Measurements from ENCODE around the gene OVOL1. TPM values are rescaled to one million over a fixed set of nuclear protein-coding genes. Genes with fewer than 3 reads are reported as not detected.

Gene OVOL1
- total and polyA plus RNA-seq, 4 donors, result 0.05 TPM; not detected in 3

GRCh38 chr11:65779669-65779918 lies 7.3 kb upstream of the OVOL1 start:
- Histone ChIP-seq H3K27ac (ENCODE audit: low read depth in 1 of 2, low read length in 2 of 2) (no peak overlapping the region), H3K27me3 (ENCODE audit: control insufficient read depth in 4 of 4, insufficient read depth in 4 of 4, low read length in 3 of 4) (no peaks in the 10 kb centered on the region), H3K4me1 (ENCODE audit: control insufficient read depth in 4 of 4, insufficient read depth in 4 of 4, low read length in 3 of 4) (peaks cover 4 to 19% (median 18%) of the 10 kb centered on the region in 4 donors), H3K4me3 (ENCODE audit: low read depth in 1 of 3, low read length in 3 of 3) (peak overlapping the region in 2 of 3 donors; percentile 27 to 92), H3K9ac (ENCODE audit: low read depth in 1 of 2, low read length in 2 of 2) (peak overlapping the region in 1 of 2 donors; percentile 86), H3K36me3 (ENCODE audit: control insufficient read depth in 4 of 4, insufficient read depth in 3 of 4, low read depth in 1 of 4, low read length in 3 of 4) (peaks cover 0 to 6% (median 0%) of the 10 kb centered on the region in 4 donors), H3K9me3 (ENCODE audit: control insufficient read depth in 4 of 4, low read length in 3 of 4) (no peaks in the 10 kb centered on the region)
- 80% methylated on average over 12 of the region's 12 CpGs for WGBS
- no peak for DNase-seq (ENCODE audit: low spot score)
- no peak for TF ChIP-seq NR2F2 (IDR thresholded peaks at IDR 0.05)
- no peak for TF ChIP-seq JUND (IDR thresholded peaks at IDR 0.05)
- no peak for TF ChIP-seq FOXA1 (IDR thresholded peaks at IDR 0.05)
- TF ChIP-seq TAF1 (conservative IDR thresholded peaks at IDR 0.05), result no peak
- TF ChIP-seq ATF3 (IDR thresholded peaks at IDR 0.05), result no peak
- no peak for TF ChIP-seq FOXA2 (IDR thresholded peaks at IDR 0.05)
- no peak for TF ChIP-seq HNF4G (IDR thresholded peaks at IDR 0.05)
- TF ChIP-seq YY1 (IDR thresholded peaks at IDR 0.05), result no peak
- TF ChIP-seq, protein P1, sequence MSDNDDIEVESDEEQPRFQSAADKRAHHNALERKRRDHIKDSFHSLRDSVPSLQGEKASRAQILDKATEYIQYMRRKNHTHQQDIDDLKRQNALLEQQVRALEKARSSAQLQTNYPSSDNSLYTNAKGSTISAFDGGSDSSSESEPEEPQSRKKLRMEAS (IDR thresholded peaks at IDR 0.05), result no peak
- no peak for TF ChIP-seq SP1 (IDR thresholded peaks at IDR 0.05)

- WGBS, result 5% methylated on average over 76 of the region's 76 CpGs
- H3K4me1 ChIP-seq (ENCODE audit: control insufficient read depth in 4 of 4, insufficient read depth in 4 of 4, low read length in 3 of 4), result peaks cover 4 to 19% (median 18%) of the 10 kb centered on the region in 4 donors
- DNase-seq (ENCODE audit: low spot score), result peak; percentile 84
Measured at GRCh38 chr11:65779919-65780769, 6.7 kb upstream of the OVOL1 start.

More at GRCh38 chr11:65779919-65780769, 6.7 kb upstream of the OVOL1 start:
- Histone ChIP-seq H3K4me3 (ENCODE audit: low read depth in 1 of 3, low read length in 3 of 3) (peak overlapping the region; percentile 63 to 92 (median 69)), H3K36me3 (ENCODE audit: control insufficient read depth in 4 of 4, insufficient read depth in 3 of 4, low read depth in 1 of 4, low read length in 3 of 4) (peaks cover 0 to 6% (median 0%) of the 10 kb centered on the region in 4 donors), H3K9me3 (ENCODE audit: control insufficient read depth in 4 of 4, low read length in 3 of 4) (no peaks in the 10 kb centered on the region), H3K9ac (ENCODE audit: low read depth in 1 of 2, low read length in 2 of 2) (peak overlapping the region in 1 of 2 donors; percentile 86), H3K27me3 (ENCODE audit: control insufficient read depth in 4 of 4, insufficient read depth in 4 of 4, low read length in 3 of 4) (no peaks in the 10 kb centered on the region), H3K27ac (ENCODE audit: low read depth in 1 of 2, low read length in 2 of 2) (peak overlapping the region; percentile 65 to 75)
- TF ChIP-seq HNF4G (IDR thresholded peaks at IDR 0.05) (no peak), EGR1 (IDR thresholded peaks at IDR 0.05; ENCODE audit: low read depth in 2 of 2) (no peak), TAF1 (conservative IDR thresholded peaks at IDR 0.05) (no peak), RAD21 (IDR thresholded peaks at IDR 0.05) (peak; percentile 61 to 75), HNF4A (conservative IDR thresholded peaks at IDR 0.05) (no peak)
- TF ChIP-seq, protein P2, sequence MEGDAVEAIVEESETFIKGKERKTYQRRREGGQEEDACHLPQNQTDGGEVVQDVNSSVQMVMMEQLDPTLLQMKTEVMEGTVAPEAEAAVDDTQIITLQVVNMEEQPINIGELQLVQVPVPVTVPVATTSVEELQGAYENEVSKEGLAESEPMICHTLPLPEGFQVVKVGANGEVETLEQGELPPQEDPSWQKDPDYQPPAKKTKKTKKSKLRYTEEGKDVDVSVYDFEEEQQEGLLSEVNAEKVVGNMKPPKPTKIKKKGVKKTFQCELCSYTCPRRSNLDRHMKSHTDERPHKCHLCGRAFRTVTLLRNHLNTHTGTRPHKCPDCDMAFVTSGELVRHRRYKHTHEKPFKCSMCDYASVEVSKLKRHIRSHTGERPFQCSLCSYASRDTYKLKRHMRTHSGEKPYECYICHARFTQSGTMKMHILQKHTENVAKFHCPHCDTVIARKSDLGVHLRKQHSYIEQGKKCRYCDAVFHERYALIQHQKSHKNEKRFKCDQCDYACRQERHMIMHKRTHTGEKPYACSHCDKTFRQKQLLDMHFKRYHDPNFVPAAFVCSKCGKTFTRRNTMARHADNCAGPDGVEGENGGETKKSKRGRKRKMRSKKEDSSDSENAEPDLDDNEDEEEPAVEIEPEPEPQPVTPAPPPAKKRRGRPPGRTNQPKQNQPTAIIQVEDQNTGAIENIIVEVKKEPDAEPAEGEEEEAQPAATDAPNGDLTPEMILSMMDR (IDR thresholded peaks at IDR 0.05; ENCODE audit: low read depth, low read length, missing input control), result peak; percentile 78
- TF ChIP-seq, protein P3, sequence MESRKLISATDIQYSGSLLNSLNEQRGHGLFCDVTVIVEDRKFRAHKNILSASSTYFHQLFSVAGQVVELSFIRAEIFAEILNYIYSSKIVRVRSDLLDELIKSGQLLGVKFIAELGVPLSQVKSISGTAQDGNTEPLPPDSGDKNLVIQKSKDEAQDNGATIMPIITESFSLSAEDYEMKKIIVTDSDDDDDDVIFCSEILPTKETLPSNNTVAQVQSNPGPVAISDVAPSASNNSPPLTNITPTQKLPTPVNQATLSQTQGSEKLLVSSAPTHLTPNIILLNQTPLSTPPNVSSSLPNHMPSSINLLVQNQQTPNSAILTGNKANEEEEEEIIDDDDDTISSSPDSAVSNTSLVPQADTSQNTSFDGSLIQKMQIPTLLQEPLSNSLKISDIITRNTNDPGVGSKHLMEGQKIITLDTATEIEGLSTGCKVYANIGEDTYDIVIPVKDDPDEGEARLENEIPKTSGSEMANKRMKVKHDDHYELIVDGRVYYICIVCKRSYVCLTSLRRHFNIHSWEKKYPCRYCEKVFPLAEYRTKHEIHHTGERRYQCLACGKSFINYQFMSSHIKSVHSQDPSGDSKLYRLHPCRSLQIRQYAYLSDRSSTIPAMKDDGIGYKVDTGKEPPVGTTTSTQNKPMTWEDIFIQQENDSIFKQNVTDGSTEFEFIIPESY (IDR thresholded peaks at IDR 0.05), result no peak
- TF ChIP-seq, protein P4, sequence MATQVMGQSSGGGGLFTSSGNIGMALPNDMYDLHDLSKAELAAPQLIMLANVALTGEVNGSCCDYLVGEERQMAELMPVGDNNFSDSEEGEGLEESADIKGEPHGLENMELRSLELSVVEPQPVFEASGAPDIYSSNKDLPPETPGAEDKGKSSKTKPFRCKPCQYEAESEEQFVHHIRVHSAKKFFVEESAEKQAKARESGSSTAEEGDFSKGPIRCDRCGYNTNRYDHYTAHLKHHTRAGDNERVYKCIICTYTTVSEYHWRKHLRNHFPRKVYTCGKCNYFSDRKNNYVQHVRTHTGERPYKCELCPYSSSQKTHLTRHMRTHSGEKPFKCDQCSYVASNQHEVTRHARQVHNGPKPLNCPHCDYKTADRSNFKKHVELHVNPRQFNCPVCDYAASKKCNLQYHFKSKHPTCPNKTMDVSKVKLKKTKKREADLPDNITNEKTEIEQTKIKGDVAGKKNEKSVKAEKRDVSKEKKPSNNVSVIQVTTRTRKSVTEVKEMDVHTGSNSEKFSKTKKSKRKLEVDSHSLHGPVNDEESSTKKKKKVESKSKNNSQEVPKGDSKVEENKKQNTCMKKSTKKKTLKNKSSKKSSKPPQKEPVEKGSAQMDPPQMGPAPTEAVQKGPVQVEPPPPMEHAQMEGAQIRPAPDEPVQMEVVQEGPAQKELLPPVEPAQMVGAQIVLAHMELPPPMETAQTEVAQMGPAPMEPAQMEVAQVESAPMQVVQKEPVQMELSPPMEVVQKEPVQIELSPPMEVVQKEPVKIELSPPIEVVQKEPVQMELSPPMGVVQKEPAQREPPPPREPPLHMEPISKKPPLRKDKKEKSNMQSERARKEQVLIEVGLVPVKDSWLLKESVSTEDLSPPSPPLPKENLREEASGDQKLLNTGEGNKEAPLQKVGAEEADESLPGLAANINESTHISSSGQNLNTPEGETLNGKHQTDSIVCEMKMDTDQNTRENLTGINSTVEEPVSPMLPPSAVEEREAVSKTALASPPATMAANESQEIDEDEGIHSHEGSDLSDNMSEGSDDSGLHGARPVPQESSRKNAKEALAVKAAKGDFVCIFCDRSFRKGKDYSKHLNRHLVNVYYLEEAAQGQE (IDR thresholded peaks at IDR 0.05), result no peak

Data from liver (tissue), 9 donors.